Hepatocyte (in vitro differentiated cells): ENCODE data around the gene VPS4A. TPM values are rescaled to one million over a fixed set of nuclear protein-coding genes. Genes with fewer than 3 reads are reported as not detected.
A peak's percentile ranks its signal among the peaks of the same experiment; 100 is the strongest.

ENCODE experiments used
- DNase-seq: peaks from one replicate; pipeline ENCODE4 v3.0.0-alpha.2; 2016; ENCODE audit warnings: low spot score
- H2AFZ ChIP-seq: fragments of 200-600 bp; sonication (generic); 2 replicates; pipeline ENCODE4 v1.6.0; 2016; ENCODE audit warnings: antibody characterized with exemption, mild to moderate bottlenecking
- H3K27ac ChIP-seq: fragments of 200-600 bp; sonication (generic); 2 replicates; pipeline ENCODE4 v1.5.1; 2016; ENCODE audit warnings: mild to moderate bottlenecking
- H3K27me3 ChIP-seq: fragments of 200-600 bp; sonication (generic); 2 replicates; pipeline ENCODE4 v1.6.1; 2016
- H3K36me3 ChIP-seq: fragments of 200-600 bp; sonication (generic); replicated peaks from 2 replicates; pipeline ENCODE4 v1.5.1; 2016; ENCODE audit warnings: low read depth; ENCODE audit not compliant: insufficient read depth
- H3K4me1 ChIP-seq: fragments of 200-600 bp; sonication (generic); 2 replicates; pipeline ENCODE4 v1.5.1; 2016; ENCODE audit warnings: mild to moderate bottlenecking, moderate library complexity; ENCODE audit not compliant: insufficient read depth
- H3K4me2 ChIP-seq: fragments of 200-600 bp; sonication (generic); 2 replicates; pipeline ENCODE4 v1.6.0; 2016
- H3K4me3 ChIP-seq: fragments of 200-600 bp; sonication (generic); 2 replicates; pipeline ENCODE4 v1.5.1; 2016; ENCODE audit warnings: mild to moderate bottlenecking
- H3K79me2 ChIP-seq: fragments of 200-600 bp; sonication (generic); 2 replicates; pipeline ENCODE4 v1.6.0; 2017; ENCODE audit warnings: mild to moderate bottlenecking
- H3K9me2 ChIP-seq: fragments of 200-600 bp; sonication (generic); replicated peaks from 2 replicates; pipeline ENCODE4 v1.6.0; 2017; ENCODE audit warnings: mild to moderate bottlenecking; ENCODE audit not compliant: insufficient read depth
- H3K9me3 ChIP-seq: fragments of 200-600 bp; sonication (generic); 2 replicates; pipeline ENCODE4 v1.5.1; 2016; ENCODE audit warnings: low read depth, mild to moderate bottlenecking
- H4K20me1 ChIP-seq: fragments of 200-600 bp; sonication (generic); 2 replicates; pipeline ENCODE4 v1.6.0; 2016; ENCODE audit warnings: mild to moderate bottlenecking; ENCODE audit not compliant: insufficient read depth, poor library complexity, severe bottlenecking
- CTCF ChIP-seq: fragments of 200-600 bp; sonication (generic); IDR thresholded peaks from 2 replicates; pipeline ENCODE4 v1.5.1; 2016; ENCODE audit warnings: antibody characterized with exemption, mild to moderate bottlenecking; ENCODE audit not compliant: poor library complexity
- EZH2 ChIP-seq: fragments of 200-600 bp; sonication (generic); IDR thresholded peaks from 2 replicates; pipeline ENCODE4 v1.6.1; 2016; ENCODE audit warnings: antibody characterized with exemption, mild to moderate bottlenecking, borderline replicate concordance
- EZH2phosphoT487 ChIP-seq: fragments of 200-600 bp; sonication (generic); IDR thresholded peaks from one replicate; pipeline ENCODE4 v1.6.1; 2018; ENCODE audit warnings: antibody characterized with exemption, mild to moderate bottlenecking, low read depth, moderate library complexity; ENCODE audit not compliant: unreplicated experiment, severe bottlenecking
- WGBS: methylation state at CpG from one replicate; pipeline ENCODE4 v1.1.6; 2016; ENCODE audit warnings: low lambda C conversion rate; ENCODE audit errors: missing lambda C conversion rate; 5-methylcytosine and 5-hydroxymethylcytosine counted together
- polyA plus RNA-seq: library from polyadenylated mRNA; unstranded; fragments of >200 nt; fragmentation: Nextera tagmentation; extraction: Ambion mirVana; gene quantifications from 2 replicates; pipeline ENCODE4 v1.2.1, GENCODE V29; 2016
- total RNA-seq: library from RNA; depleted of rRNA; stranded (reverse); fragments of >200 nt; gene quantifications from 2 replicates; pipeline ENCODE4 v1.2.3, GENCODE V29; 2014

The VPS4A gene
- total and polyA plus RNA-seq, 2 experiments from 2014 or later: 19.9 to 36.9 TPM

GRCh38 chr16:69326172-69326873 is 15.2 kb downstream of the VPS4A start:
- 67% methylated on average over 7 of the region's 7 CpGs for WGBS
- no peaks in the 10 kb centered on the region for H3K36me3 ChIP-seq
- no peak overlapping the region for H3K4me3 ChIP-seq
- peak; percentile 70 for DNase-seq
- H3K4me1 ChIP-seq: peaks cover 35% of the 10 kb centered on the region
- no peaks in the 10 kb centered on the region for H3K9me2 ChIP-seq
- peak overlapping the region; percentile 55 for H3K4me2 ChIP-seq
- H3K79me2 ChIP-seq: peaks cover 71% of the 10 kb centered on the region
- peak overlapping the region; percentile 86 for H3K27ac ChIP-seq
- H4K20me1 ChIP-seq: peaks cover 5% of the 10 kb centered on the region
- H3K9me3 ChIP-seq: no peaks in the 10 kb centered on the region
- H3K27me3 ChIP-seq: no peaks in the 10 kb centered on the region
- no peak overlapping the region for H2AFZ ChIP-seq
- no peak for TF ChIP-seq EZH2
- no peak for TF ChIP-seq EZH2phosphoT487
- no peak for TF ChIP-seq CTCF

- Histone ChIP-seq H3K27me3 (no peaks in the 10 kb centered on the region), H3K4me3 (no peak overlapping the region), H3K9me3 (no peaks in the 10 kb centered on the region), H3K27ac (peak overlapping the region; percentile 80), H3K79me2 (peaks cover 71% of the 10 kb centered on the region), H3K4me1 (peaks cover 35% of the 10 kb centered on the region), H2AFZ (no peak overlapping the region), H3K9me2 (no peaks in the 10 kb centered on the region), H3K36me3 (no peaks in the 10 kb centered on the region), H3K4me2 (peak overlapping the region; percentile 84), H4K20me1 (peaks cover 5% of the 10 kb centered on the region)
- no peak for DNase-seq
- TF ChIP-seq EZH2 (no peak), CTCF (no peak), EZH2phosphoT487 (no peak)
- WGBS: 97% methylated on average over 14 of the region's 14 CpGs
Measured at GRCh38 chr16:69327585-69328310, 16.6 kb downstream of the VPS4A start.

GRCh38 chr16:69328854-69329316 is 17.7 kb downstream of the VPS4A start:
- no peaks in the 10 kb centered on the region for H3K36me3 ChIP-seq
- no peaks in the 10 kb centered on the region for H3K9me2 ChIP-seq
- H3K4me3 ChIP-seq: no peak overlapping the region
- peaks cover 5% of the 10 kb centered on the region for H4K20me1 ChIP-seq
- no peak overlapping the region for H3K27ac ChIP-seq
- peak overlapping the region; percentile 84 for H3K4me2 ChIP-seq
- no peak for TF ChIP-seq CTCF
- TF ChIP-seq EZH2phosphoT487: no peak
- no peak for TF ChIP-seq EZH2
- no peak overlapping the region for H2AFZ ChIP-seq
- no peaks in the 10 kb centered on the region for H3K9me3 ChIP-seq
- H3K4me1 ChIP-seq: peaks cover 35% of the 10 kb centered on the region
- no peaks in the 10 kb centered on the region for H3K27me3 ChIP-seq
- peaks cover 73% of the 10 kb centered on the region for H3K79me2 ChIP-seq
- WGBS: 80% methylated on average over 10 of the region's 10 CpGs
- no peak for DNase-seq
